ENCODE results near the gene TAS1R1. TPM values are rescaled to one million over a fixed set of nuclear protein-coding genes. Genes with fewer than 3 reads are reported as not detected.
A peak's percentile ranks its signal among the peaks of the same experiment; 100 is the strongest.

TAS1R1 gene
- polyA plus RNA-seq, 4 donors = 0.05 to 0.11 (median 0.10) TPM; not detected in 1

- DNase-seq (ENCODE audit: low read depth in 4 of 4, low spot score in 2 of 4) = no peak
Observed at GRCh38 chr1:6570100-6570499, 15.0 kb downstream of the TAS1R1 start.

GRCh38 chr1:6570987-6571386 lies 15.9 kb downstream of the TAS1R1 start:
- no peak for DNase-seq (ENCODE audit: low read depth in 4 of 4, low spot score in 2 of 4)

- DNase-seq (ENCODE audit: low read depth in 4 of 4, low spot score in 2 of 4) = no peak
Observed at GRCh38 chr1:6572653-6573383, 17.7 kb downstream of the TAS1R1 start.

- no peak for DNase-seq (ENCODE audit: low read depth in 4 of 4, low spot score in 2 of 4)
Observed at GRCh38 chr1:6574025-6574620, 19.0 kb downstream of the TAS1R1 start.

GRCh38 chr1:6574818-6575217 lies 19.7 kb downstream of the TAS1R1 start:
- DNase-seq (ENCODE audit: low read depth in 4 of 4, low spot score in 2 of 4) = no peak

- DNase-seq (ENCODE audit: low read depth in 4 of 4, low spot score in 2 of 4) = no peak
Observed at GRCh38 chr1:6577831-6578525, 22.9 kb downstream of the TAS1R1 start.

- DNase-seq (ENCODE audit: low read depth in 4 of 4, low spot score in 2 of 4) = no peak
Observed at GRCh38 chr1:6578624-6579373, 23.7 kb downstream of the TAS1R1 start.

GRCh38 chr1:6579374-6580118 lies 24.4 kb downstream of the TAS1R1 start, which contains the start of gene ZBTB48:
TSS of gene ZBTB48 (plus strand) at chr1:6579994. CDS start at chr1:6580610, 616 bp downstream.
- peak; percentile 89 to 98 (median 94) for DNase-seq (ENCODE audit: low read depth in 4 of 4, low spot score in 2 of 4)

GRCh38 chr1:6580119-6580592 lies 25.0 kb downstream of the TAS1R1 start:
- no peak for DNase-seq (ENCODE audit: low read depth in 4 of 4, low spot score in 2 of 4)

GRCh38 chr1:6580593-6581409 lies 25.7 kb downstream of the TAS1R1 start:
- no peak for DNase-seq (ENCODE audit: low read depth in 4 of 4, low spot score in 2 of 4)

GRCh38 chr1:6581561-6582305 lies 26.6 kb downstream of the TAS1R1 start:
- no peak for DNase-seq (ENCODE audit: low read depth in 4 of 4, low spot score in 2 of 4)

- no peak for DNase-seq (ENCODE audit: low read depth in 4 of 4, low spot score in 2 of 4)
Observed at GRCh38 chr1:6582370-6582769, 27.3 kb downstream of the TAS1R1 start.

GRCh38 chr1:6584126-6585080 lies 29.3 kb downstream of the TAS1R1 start:
- no peak for DNase-seq (ENCODE audit: low read depth in 4 of 4, low spot score in 2 of 4)

GRCh38 chr1:6585081-6585722 lies 30.1 kb downstream of the TAS1R1 start:
- DNase-seq (ENCODE audit: low read depth in 4 of 4, low spot score in 2 of 4) = no peak

- no peak for DNase-seq (ENCODE audit: low read depth in 4 of 4, low spot score in 2 of 4)
Observed at GRCh38 chr1:6585841-6586240, 30.7 kb downstream of the TAS1R1 start.

- DNase-seq (ENCODE audit: low read depth in 4 of 4, low spot score in 2 of 4) = no peak
Observed at GRCh38 chr1:6586404-6586816, 31.3 kb downstream of the TAS1R1 start.

All from left renal cortex interstitium (tissue), 4 donors.